Fibroblast of skin of right quadriceps (primary cell): Measurements from ENCODE around the gene MYO16.
"Not testable (repeated sequence)": the region's sequence is repeated elsewhere in the genome, so short reads cannot be mapped to it uniquely, and the experiment has no call there.

Source experiments
- DNase-seq: peaks from one replicate; pipeline ENCODE4 v3.0.0-alpha.2; 2013

The MYO16 gene

DNA sequence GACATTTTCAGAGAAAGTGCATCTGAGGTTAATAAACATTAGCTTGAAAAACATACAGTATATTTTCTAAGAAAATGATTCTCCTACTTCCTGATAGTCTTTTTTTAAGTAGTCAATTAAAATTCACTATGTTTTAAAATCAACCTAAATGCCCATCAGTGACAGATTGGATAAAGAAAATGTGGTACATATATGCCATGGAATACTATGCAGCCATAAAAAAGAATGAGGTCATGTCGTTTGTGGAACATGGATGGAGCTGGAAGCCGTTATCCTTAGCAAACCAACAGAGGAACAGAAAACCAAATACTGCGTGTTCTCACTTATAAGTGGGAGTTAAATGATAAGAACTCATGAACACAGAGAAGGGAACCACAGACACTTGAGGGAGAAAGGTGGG, 462.8 kb downstream of the MYO16 start:
- not testable (repeated sequence) for DNase-seq

DNA sequence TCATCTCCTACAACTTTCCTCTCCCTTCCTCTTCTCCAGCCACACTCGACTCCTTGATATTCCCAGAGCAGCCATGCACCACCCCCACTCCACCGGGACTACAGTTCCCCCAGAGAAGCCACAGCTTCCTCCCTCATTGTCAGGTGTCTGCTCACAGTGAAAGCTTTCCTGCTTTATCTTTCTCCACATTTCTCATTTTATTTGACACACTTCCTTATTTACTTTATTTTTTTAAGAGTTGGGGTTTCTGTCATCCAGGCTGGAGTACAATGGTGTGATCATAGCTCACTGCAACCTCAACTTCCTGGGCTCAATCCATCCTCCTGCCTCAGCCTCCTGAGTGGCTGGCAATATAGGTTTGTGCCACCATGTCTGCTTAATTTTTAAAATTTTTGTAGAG, 464.6 kb downstream of the MYO16 start:
- DNase-seq: no peak

DNA sequence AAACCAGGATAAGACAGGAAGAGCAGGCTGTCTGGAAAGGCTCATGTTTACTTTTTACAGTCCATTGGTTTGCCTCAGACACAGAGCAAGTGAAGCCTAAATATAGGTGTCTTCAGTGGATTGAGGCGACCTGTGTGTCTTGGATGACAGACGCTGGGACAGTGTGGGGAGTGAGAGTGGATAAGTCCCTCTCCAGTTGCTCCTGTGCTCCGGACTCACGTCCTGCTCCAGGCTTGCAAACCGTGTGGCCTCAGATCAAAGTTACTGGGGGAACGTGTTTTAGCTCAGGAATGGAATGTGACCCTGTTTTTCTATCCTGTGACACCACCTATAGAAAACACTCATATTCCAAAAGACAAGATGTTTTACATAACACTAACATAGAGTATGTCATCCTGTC, 465.7 kb downstream of the MYO16 start:
- DNase-seq: no peak

DNA sequence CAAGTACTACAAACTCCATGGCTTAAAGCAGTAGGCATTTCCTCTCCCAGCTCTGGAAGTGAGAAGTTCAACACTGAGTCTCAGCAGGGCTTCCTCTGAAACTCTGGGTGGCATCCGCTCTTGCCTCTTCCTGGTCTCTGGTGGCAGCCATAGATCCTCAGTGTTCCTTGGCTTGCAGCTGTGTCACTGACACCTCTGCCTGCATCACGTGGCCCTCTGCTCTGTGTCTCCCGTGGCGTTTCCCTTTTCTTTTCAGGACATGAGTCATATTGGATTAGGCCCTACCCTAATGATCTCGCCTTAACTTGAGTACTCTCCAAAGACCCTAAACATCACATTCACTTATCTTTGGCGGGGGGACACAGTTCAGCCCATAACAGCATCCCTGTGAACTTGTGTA, 466.7 kb downstream of the MYO16 start:
- DNase-seq: no peak

DNA sequence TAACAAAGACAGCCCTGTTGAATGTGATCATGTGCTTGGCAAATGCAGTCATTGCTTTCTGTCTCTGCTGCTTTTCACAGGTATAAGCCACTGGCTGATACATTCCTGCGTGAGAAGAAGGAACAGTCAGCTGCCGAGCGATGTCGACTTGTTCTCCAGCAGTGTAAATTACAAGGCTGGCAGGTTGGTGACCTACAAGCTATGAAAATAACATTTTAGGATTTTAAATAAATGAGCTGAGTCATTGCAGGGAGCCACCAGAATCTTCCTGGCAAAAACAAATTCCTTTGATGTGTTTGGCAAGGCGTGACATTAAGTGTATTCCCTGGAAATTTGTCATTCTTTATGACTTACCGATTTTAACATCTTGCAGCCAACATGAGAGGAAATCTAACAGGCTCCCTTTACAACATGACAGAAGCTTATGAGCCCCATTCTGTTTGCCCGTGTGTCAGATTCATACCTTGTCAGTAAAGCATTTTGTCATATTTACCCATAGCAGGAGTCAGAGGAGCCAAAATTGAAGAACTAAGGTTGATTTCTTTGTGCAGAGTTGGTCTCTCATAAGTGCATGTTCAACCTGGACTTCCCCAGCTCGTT, 471.4 kb downstream of the MYO16 start:
- no peak for DNase-seq

DNA sequence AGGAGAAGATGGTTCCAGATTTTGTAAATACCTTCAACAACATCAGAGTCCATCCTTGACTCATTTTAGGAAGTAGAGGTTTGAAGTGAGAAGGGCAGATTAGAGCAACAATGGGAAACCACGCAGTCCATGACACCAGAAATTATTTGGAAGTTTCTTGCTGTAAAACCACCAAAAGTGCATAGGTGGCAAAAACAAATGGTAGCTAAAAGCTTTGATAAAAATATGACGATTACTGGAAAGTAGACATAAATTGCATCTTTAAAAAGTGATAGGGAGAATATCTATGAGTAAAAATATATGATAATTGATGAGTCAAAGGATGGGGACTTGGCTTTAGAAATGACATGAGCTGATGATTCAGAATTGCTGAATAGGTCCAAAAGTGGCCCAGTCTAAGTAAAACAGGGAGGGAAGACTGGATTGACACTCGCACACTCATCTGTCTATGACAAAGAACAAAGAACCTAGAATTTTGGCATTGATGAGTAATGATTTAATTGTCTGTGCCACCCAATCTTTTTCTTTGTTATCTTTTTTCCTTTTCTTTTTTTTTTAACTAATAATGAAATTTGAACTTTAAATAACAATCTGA, 472.2 kb downstream of the MYO16 start:
- no peak for DNase-seq

DNA sequence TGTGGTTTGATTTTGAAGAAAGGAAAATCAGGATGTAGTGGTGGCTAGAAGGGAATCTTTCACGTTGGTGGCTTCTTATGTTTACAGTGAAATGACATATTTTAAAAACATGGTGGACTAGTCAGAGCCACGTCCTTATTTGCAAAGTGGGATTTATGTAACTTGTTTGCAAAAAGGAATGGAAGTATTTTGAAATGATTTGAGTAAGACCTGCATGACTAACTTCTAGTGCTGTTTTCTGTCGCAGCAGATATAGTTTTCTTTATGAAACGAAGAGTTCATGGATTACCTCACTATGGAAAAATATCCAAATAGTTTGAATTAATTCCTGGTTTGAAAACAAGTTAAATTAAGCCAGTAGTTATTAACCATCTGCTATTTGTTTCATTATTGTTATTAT, 476.5 kb downstream of the MYO16 start:
- no peak for DNase-seq

DNA sequence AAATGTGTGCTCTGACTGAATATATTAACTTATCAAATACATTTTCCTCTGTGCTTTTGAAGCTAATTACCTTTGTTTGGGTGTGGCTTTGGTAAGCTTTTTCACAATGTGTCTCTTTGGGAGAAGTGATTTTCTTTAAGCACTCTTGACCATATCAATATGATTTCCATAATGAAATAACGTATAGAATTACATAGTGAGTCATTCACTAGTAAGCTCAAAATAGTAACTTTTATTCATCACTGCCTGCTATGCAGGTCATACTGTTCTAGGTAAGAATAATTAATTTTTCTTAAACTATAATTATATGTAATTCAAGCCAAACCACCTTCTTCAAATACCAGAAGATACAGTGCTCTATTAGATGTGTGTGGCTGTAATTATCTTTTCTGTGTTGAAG, 480.7 kb downstream of the MYO16 start:
- DNase-seq: no peak

DNA sequence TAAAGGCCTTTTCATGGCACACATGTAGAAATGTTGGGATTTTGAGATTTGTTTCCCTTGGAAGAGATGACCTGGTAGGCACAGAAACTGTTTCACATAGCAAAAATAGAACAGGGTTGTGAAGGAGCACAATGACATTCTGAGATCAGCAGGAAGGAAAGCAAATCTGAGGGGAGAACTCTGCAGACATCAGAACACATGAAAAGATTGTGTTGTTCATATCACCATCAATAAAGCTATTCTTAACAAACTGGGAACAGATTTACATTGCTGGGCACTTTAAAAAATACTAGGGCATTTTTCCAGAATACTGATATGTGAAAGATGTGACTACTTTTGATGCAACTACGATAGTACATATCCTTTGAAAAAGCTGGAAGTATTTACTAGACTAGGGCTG, 481.7 kb downstream of the MYO16 start:
- no peak for DNase-seq

DNA sequence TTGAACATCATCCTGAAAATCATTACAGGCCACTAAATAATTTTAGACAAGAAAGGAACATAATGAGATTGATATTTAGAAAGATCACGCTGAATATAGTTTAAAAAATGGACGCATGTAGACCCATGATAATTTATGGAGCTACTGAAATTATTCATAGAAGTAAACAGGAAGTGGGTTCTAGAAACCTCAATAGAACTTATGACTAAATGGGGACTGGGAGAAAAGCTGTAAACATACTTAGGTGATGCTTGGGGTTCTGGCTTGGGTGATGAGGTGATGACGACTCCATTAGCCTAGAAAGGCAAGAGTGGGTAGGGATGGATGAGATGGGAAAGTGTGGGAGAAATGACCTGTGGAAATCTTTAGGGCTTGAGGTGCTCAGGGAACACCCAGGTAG, 484.0 kb downstream of the MYO16 start:
- DNase-seq: no peak

DNA sequence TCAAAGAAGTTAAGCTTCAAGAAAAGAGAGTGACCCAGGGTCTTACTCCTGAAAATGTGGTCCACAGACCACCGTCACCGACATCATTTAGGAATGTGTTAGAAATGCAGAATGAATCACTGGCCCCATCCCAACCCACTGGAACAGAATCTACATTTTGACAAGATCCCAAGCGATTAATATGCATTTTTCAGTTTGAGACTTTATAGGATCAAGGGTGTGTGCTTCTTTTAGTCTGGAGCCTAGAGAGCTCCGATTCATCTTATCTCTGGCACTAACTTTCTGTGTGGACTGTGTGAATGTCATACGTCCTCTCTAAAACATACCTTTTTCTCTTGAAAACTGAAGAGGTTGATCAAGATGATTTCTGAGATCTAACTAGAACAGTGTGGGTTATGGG, 484.8 kb downstream of the MYO16 start:
- no peak for DNase-seq

DNA sequence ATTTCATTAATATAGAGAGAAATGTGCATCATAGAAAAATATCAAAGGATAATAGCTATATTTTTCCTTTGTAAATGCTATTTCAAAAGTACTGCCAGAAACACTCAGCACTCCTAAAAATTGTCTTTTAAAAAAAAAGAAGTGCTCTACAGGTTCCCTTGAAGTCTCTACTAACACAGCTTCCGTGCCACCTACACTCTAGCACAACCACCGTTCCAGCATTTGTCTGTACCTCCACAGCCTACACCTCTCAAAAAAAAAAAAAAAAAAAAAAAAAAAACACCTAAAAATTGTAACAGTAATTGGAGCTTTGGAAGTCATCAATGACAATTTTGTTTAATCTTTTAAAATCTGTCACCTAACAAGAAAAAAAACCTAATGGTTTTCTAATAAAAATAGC, 485.6 kb downstream of the MYO16 start:
- DNase-seq: no peak

DNA sequence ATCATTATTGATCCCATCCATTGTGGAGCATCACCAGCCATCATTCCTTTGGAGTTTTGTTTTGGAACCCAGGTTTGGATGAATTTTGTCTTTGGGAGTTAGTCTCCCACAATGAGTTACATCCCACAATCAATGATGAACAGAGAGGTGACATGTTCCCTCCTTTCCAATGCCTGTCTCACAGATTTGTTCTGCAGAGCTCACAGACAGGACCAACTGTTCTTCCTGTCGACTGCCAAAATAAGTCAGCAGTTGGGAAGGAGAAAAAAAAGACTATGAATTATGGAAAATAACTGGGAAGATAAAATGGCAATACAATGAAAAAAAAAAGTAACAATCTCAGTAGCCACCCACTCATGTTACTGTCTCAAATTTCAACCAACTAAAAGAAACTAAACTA, 489.1 kb downstream of the MYO16 start:
- DNase-seq: no peak

DNA sequence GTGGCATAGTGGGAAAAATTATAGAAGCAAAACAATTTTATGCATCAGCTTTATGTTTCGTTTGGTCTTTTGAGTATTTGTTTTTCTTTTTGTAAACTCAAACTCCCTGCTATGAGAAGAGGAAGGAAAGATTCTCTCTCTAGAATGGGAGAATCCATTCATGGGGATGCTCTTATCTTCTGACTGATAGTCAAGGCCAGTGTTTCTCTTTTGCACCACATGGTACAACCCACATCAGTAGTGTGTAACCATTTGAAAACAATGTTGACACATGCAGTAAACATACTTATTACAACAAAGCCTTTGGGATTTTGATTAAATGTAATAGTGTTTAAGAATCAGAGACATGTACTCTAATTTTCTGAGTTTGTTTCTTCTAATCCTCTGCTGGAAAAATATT, 490.5 kb downstream of the MYO16 start:
- no peak for DNase-seq

DNA sequence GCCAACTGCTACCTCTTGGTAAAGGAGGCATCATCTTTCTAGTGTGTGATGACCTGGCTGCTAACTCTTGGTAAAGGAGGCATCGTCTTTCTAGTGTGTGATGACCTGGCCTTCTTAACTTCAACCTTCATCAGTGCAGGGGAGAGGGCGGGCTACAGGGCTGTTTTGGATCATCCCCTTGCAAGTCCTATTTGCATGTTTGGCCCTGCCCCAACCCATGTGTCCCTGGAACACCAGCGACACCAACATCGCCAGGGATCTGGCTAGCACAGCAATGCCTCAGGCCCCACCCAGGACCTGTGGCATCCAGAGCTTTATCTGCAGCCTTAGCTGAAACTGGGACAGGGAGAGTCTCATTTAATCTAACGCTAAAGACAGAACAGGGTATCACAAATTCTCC, 492.4 kb downstream of the MYO16 start:
- no peak for DNase-seq

DNA sequence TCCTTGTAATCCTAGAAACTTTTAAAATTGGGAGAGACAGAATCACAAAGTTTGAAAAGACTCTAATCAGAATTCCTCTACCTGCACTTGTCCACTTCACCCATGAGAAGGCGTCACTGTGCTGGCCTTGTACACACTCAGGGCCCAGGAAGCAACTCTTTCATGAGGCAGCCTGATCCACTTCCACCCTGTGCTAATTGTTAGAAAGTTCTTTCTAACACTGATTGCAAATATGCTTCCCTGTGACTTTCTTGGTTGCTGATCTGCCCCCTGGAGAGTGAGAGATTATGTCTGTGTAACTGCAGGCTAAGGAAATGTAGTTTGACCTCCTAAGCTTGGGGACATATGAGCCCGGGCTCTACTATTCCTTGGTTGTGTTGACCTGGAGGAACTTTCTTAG, 494.6 kb downstream of the MYO16 start:
- DNase-seq: no peak

DNA sequence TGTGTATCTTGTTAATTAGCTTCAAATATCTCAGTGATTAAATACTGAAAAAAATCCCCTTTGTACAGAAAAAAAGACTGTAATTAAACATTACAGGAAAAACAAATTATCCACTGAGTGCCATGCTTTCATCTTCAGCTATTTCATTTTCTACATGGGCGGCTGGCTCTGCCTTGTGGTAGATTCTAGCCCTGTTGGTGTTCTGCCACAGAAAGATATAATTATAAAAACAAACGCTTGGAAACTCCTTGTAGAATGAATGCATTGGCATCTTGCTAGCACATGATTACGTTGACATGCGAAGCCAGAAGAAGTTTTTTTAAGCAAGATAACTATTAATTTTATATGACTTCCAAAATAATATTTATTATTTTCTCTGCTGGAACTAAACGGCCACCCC, 496.8 kb downstream of the MYO16 start:
- no peak for DNase-seq

DNA sequence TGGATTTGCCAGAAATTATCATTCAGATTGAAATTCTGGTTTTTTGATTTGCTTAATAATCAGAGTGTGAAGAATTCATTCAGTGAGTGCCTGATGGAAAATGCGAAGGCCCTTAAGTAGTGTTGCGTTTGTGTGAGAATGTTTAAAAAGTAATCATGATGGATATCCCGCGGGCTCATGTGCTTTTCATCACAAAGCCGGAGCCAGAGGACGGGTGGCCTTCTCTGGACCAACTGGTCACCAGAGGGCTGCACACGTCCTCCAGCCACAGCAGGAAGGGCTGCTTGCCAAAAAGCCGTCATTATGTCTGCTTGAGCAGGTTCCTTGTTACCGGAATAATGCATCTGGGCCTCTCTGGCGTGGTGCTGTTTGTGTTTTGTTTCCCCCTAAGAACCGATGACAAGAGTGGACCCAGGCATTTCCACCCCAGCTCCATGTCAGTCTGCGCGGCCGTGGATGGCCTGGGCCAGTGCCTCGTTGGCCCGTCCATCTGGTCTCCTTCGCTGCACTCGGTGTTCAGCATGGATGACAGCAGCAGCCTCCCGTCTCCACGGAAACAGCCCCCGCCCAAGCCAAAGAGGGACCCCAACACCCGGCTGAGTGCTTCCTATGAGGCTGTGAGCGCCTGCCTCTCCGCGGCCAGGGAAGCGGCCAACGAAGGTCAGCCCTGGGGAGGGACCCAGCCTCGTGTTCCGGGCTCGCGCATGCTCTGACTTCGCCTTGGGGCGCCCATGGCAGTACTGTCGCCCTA, 497.7 kb downstream of the MYO16 start:
- no peak for DNase-seq

DNA sequence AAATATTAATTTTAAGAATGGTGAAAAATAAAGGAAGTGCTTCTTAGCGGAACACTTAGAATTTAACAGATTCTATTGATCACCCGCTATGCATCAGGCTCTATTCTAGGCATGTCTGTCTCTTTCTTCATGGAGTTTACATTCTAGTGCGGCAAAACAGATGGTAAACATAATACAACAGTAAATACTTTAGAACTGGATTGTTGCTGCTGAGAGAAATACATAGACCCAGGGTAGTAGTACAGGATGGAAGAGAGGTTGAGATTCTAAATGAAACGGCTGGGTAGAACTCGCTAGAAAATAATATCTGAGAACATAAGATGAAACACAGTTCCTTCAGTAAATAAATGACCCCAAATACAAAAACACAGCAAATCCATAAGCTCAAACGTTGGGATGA, 498.7 kb downstream of the MYO16 start:
- DNase-seq: no peak

DNA sequence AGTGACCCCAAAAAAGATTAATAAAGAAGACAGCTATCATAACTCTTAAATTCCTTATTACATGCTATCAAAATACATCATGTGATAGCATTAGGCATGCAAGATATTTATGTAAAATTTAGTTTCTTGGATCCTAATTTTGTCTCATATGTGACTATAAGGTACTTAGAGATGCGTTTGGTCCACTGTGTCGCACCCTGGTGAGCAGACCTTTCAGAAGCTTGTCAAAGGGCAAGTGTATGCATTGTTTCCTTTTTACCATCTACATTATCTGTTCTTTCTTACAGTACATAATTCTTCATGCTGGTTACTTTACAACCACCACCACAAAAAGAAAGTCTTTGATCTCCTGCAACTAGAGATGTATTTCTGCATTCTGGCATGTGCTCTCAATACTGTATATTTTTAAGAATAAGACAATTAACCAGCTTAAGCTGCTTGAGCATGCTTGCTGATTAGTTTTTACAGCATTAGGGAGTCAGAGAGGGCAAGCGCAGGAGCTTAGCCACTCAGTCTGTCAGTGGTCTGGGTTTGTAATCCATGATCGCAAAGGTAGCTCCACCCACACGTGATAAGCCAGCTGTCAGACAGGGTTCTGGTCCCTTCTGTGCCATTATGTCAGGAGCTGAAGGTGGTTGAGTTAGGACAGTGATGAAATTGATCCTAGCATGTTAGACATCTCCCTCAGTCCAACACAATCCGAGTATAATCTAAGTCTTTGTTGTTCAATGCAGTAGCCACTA, 500.9 kb downstream of the MYO16 start:
- no peak for DNase-seq

DNA sequence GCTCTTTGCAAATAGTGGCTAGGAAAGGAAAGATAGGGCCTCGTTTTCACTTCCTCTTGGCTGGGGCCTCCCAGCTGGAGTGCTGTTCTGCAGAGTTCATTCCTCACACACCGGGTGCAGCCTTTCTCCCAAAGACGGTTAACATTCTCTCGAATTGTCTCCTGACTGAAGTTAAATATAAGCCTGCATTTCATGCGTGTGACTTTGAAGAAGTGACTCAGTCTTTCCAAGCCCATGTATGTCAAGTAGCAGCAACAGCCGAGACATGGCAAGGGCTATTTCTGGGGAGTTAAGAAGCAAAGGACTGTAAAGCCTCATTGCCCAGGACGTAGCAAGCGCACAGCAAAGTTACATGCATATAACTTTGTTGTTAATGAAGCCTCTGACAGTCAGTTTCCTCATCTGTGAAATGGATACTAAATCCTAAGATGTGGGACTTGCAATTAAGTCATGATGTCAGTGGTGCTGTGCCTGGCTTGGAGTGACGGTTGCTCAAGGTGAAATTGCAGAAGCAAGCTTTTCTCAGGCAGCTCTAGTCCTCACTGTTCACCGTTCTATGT, 502.4 kb downstream of the MYO16 start:
- DNase-seq: peak; percentile 48

DNA sequence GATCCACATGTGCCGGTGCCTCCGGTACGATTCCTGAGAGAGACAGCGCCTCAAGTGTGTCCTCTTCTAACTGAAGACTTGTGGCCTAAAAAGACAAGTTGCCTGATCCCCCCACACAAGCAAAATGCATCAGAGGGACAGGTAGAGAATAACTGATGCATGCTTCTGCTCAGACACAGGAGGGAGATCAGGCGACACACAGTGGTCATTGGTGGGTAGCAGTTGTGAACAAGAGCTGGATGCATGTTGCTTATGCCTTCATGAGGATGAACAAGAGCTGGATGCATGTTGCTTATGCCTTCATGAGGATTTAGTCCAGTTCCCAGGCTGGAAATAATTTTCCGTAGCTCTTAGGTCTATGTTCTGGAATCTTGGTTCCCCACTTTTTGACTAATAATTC, 505.6 kb downstream of the MYO16 start:
- DNase-seq: no peak

DNA sequence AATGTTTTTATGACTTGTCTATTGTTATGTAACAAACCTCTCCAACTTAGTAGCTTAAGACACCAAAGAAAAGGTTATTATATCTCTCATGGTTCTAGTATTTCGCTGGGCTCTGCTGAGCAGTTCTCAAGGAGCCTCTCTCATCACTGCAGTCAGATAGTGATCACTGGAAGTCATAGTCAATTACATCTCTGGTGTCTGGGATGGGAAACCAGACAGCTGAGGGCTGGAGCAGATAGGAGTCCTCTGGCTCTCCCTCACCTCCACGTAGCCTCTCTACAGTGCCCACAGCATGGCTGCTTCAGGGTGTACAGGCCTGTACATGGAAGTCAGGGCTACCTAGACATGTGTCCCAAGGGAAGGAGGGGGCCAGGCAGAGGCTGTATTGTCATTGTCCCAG, 507.5 kb downstream of the MYO16 start:
- no peak for DNase-seq

DNA sequence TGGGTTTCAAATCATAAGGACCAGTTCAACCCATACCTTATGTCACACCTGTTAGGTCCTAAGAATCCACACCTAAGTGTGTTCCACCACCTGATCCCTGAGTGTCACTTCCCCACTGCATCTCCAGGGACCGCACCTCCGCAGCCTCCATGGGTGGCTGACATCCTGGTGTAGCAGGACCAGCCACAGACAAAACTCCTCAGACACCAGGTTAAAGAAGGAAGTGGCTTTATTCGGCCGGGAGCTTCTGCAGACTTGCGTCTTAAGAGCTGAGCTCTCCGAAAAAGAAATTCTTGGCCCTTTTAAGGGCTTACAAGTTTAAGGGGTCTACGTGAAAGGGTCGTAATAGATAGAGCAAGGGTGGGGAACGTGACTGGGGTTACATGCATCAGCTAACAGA, 509.9 kb downstream of the MYO16 start:
- no peak for DNase-seq
